ENCODE results near the gene C9orf78. TPM values are rescaled to one million over a fixed set of nuclear protein-coding genes. Genes with fewer than 3 reads are reported as not detected.

Gene C9orf78
- total and polyA plus RNA-seq, 2 experiments from 2014 or later: 46.8 to 80.7 TPM

GRCh38 chr9:129865668-129866320 lies 30.7 kb upstream of the C9orf78 start:
- Histone ChIP-seq H3K4me1 (ENCODE audit: insufficient read depth) (no peaks in the 10 kb centered on the region), H3K27me3 (replicated peaks; ENCODE audit: insufficient read depth) (no peaks in the 10 kb centered on the region), H3K9me3 (ENCODE audit: low read depth) (no peaks in the 10 kb centered on the region), H3K36me3 (ENCODE audit: low read depth) (no peaks in the 10 kb centered on the region), H3K9ac (no peak overlapping the region), H3F3A (ENCODE audit: insufficient read depth) (no peaks in the 10 kb centered on the region), H2AFZ (no peak overlapping the region), H3K79me2 (ENCODE audit: insufficient read depth) (no peaks in the 10 kb centered on the region), H3K4me2 (ENCODE audit: unreplicated experiment) (no peak overlapping the region), H3K9me2 (ENCODE audit: insufficient read depth) (no peaks in the 10 kb centered on the region), H4K20me1 (ENCODE audit: insufficient read depth) (no peaks in the 10 kb centered on the region), H3K4me3 (no peak overlapping the region), H3K27ac (no peak overlapping the region)
- WGBS, 2 experiments (ENCODE audit: low coverage in 1 of 2, low lambda C conversion rate in 2 of 2, missing lambda C conversion rate in 2 of 2): 76 to 77% methylated on average over 13 of the region's 14 CpGs
- TF ChIP-seq EZH2phosphoT487 (IDR thresholded peaks at IDR 0.05; ENCODE audit: insufficient read depth, low read depth) (no peak), EZH2 (IDR thresholded peaks at IDR 0.05; ENCODE audit: insufficient read depth, poor library complexity, severe bottlenecking) (no peak)
- no peak for DNase-seq
- in situ Hi-C loops (cut with MboI): no loop called here

GRCh38 chr9:129864991-129865647 lies 30.0 kb upstream of the C9orf78 start:
- no peak overlapping the region for H3K27ac ChIP-seq
- in situ Hi-C loops (cut with MboI): no loop called here
- no peak overlapping the region for H3K4me3 ChIP-seq
- H3K9me3 ChIP-seq (ENCODE audit: low read depth): no peaks in the 10 kb centered on the region
- H4K20me1 ChIP-seq (ENCODE audit: insufficient read depth): no peaks in the 10 kb centered on the region
- no peak overlapping the region for H3K4me2 ChIP-seq (ENCODE audit: unreplicated experiment)
- H3K9ac ChIP-seq: no peak overlapping the region
- H3K27me3 ChIP-seq (replicated peaks; ENCODE audit: insufficient read depth): no peaks in the 10 kb centered on the region
- no peak overlapping the region for H2AFZ ChIP-seq
- H3K9me2 ChIP-seq (ENCODE audit: insufficient read depth): no peaks in the 10 kb centered on the region
- DNase-seq: no peak
- no peaks in the 10 kb centered on the region; the same call in 1 of the 2 replicates for H3K36me3 ChIP-seq (ENCODE audit: low read depth)
- no peaks in the 10 kb centered on the region for H3K79me2 ChIP-seq (ENCODE audit: insufficient read depth)
- no peaks in the 10 kb centered on the region for H3K4me1 ChIP-seq (ENCODE audit: insufficient read depth)
- 60% methylated on average over 11 of the region's 11 CpGs for WGBS, 2 experiments (ENCODE audit: low coverage in 1 of 2, low lambda C conversion rate in 2 of 2, missing lambda C conversion rate in 2 of 2)
- TF ChIP-seq EZH2 (IDR thresholded peaks at IDR 0.05; ENCODE audit: insufficient read depth, poor library complexity, severe bottlenecking) (no peak), EZH2phosphoT487 (IDR thresholded peaks at IDR 0.05; ENCODE audit: insufficient read depth, low read depth) (no peak)
- no peaks in the 10 kb centered on the region for H3F3A ChIP-seq (ENCODE audit: insufficient read depth)

- no peak for DNase-seq
- Histone ChIP-seq H3K36me3 (ENCODE audit: low read depth) (no peaks in the 10 kb centered on the region; the same call in 1 of the 2 replicates), H2AFZ (no peak overlapping the region), H4K20me1 (ENCODE audit: insufficient read depth) (no peaks in the 10 kb centered on the region), H3K9me2 (ENCODE audit: insufficient read depth) (no peaks in the 10 kb centered on the region), H3K4me3 (no peak overlapping the region), H3K9me3 (ENCODE audit: low read depth) (no peaks in the 10 kb centered on the region), H3K4me1 (ENCODE audit: insufficient read depth) (no peaks in the 10 kb centered on the region), H3K4me2 (ENCODE audit: unreplicated experiment) (no peak overlapping the region), H3K79me2 (ENCODE audit: insufficient read depth) (no peaks in the 10 kb centered on the region), H3K27ac (no peak overlapping the region), H3F3A (ENCODE audit: insufficient read depth) (no peaks in the 10 kb centered on the region), H3K27me3 (replicated peaks; ENCODE audit: insufficient read depth) (no peaks in the 10 kb centered on the region), H3K9ac (no peak overlapping the region)
- 67 to 76% methylated on average over 14 of the region's 14 CpGs for WGBS, 2 experiments (ENCODE audit: low coverage in 1 of 2, low lambda C conversion rate in 2 of 2, missing lambda C conversion rate in 2 of 2)
- in situ Hi-C loops (cut with MboI): no loop called here
- TF ChIP-seq EZH2phosphoT487 (IDR thresholded peaks at IDR 0.05; ENCODE audit: insufficient read depth, low read depth) (no peak), EZH2 (IDR thresholded peaks at IDR 0.05; ENCODE audit: insufficient read depth, poor library complexity, severe bottlenecking) (no peak)
Observed at GRCh38 chr9:129863059-129863690, 28.1 kb upstream of the C9orf78 start.

GRCh38 chr9:129861447-129861827 lies 26.4 kb upstream of the C9orf78 start:
- TF ChIP-seq EZH2 (IDR thresholded peaks at IDR 0.05; ENCODE audit: insufficient read depth, poor library complexity, severe bottlenecking): no peak
- TF ChIP-seq EZH2phosphoT487 (IDR thresholded peaks at IDR 0.05; ENCODE audit: insufficient read depth, low read depth): no peak
- WGBS, 2 experiments (ENCODE audit: low coverage in 1 of 2, low lambda C conversion rate in 2 of 2, missing lambda C conversion rate in 2 of 2): 86 to 99% methylated on average over 11 to 12 of the region's 12 CpGs

More at GRCh38 chr9:129861447-129861827, 26.4 kb upstream of the C9orf78 start:
- no peak for DNase-seq
- Histone ChIP-seq H3K9me2 (ENCODE audit: insufficient read depth) (no peaks in the 10 kb centered on the region), H3F3A (ENCODE audit: insufficient read depth) (no peaks in the 10 kb centered on the region), H3K79me2 (ENCODE audit: insufficient read depth) (no peaks in the 10 kb centered on the region), H3K9me3 (ENCODE audit: low read depth) (no peaks in the 10 kb centered on the region), H3K4me1 (ENCODE audit: insufficient read depth) (no peaks in the 10 kb centered on the region), H3K27me3 (replicated peaks; ENCODE audit: insufficient read depth) (no peaks in the 10 kb centered on the region), H4K20me1 (ENCODE audit: insufficient read depth) (no peaks in the 10 kb centered on the region), H2AFZ (no peak overlapping the region), H3K9ac (no peak overlapping the region), H3K27ac (no peak overlapping the region), H3K36me3 (ENCODE audit: low read depth) (no peaks in the 10 kb centered on the region; the same call in 1 of the 2 replicates), H3K4me2 (ENCODE audit: unreplicated experiment) (no peak overlapping the region), H3K4me3 (no peak overlapping the region)
- in situ Hi-C loops (cut with MboI): no loop called here
